Brain microvascular endothelial cell (primary cell): Measurements from ENCODE around the gene UTS2B.

ENCODE experiments used
- DNase-seq: peaks from one replicate; pipeline ENCODE4 v3.0.0-alpha.2; 2020
- H3K27ac ChIP-seq: fragments of 250-450 bp; sonication (Bioruptor Pico); 2 replicates; pipeline ENCODE4 v1.5.1; 2020; ENCODE audit warnings: mild to moderate bottlenecking, moderate library complexity
- H3K27me3 ChIP-seq: fragments of 250-450 bp; sonication (Bioruptor Pico); replicated peaks from 2 replicates; pipeline ENCODE4 v1.5.1; 2020; ENCODE audit warnings: mild to moderate bottlenecking
- H3K36me3 ChIP-seq: fragments of 250-450 bp; sonication (Bioruptor Pico); replicated peaks from 2 replicates; pipeline ENCODE4 v1.5.1; 2020; ENCODE audit warnings: mild to moderate bottlenecking
- H3K4me3 ChIP-seq: 2 replicates; pipeline ENCODE4 v1.5.1; 2011; ENCODE audit warnings: low read depth, mild to moderate bottlenecking, control low read depth, low read length, moderate library complexity
- in situ Hi-C: cut with HindIII; loops from 2 replicates; pipeline ENCODE4 v1.10.0; 2017; ENCODE audit warnings: low sequenced_read_pairs, low pct_ligation_motif_present
- TF ChIP-seq, protein P1 (sequence below): IDR thresholded peaks from 2 replicates; pipeline ENCODE4 v1.5.1; 2011; ENCODE audit warnings: low read depth, mild to moderate bottlenecking, moderate library complexity, low read length, control low read depth, inconsistent platforms; ENCODE audit errors: missing control alignments

The UTS2B gene

GRCh38 chr3:191320316-191320715 lies 10.0 kb downstream of the UTS2B start:
- H3K4me3 ChIP-seq, result no peak overlapping the region
- H3K36me3 ChIP-seq, result no peaks in the 10 kb centered on the region
- in situ Hi-C loops, result no loop called here
- DNase-seq, result no peak
- H3K27ac ChIP-seq, result no peak overlapping the region
- H3K27me3 ChIP-seq, result no peaks in the 10 kb centered on the region
- TF ChIP-seq, protein P1, sequence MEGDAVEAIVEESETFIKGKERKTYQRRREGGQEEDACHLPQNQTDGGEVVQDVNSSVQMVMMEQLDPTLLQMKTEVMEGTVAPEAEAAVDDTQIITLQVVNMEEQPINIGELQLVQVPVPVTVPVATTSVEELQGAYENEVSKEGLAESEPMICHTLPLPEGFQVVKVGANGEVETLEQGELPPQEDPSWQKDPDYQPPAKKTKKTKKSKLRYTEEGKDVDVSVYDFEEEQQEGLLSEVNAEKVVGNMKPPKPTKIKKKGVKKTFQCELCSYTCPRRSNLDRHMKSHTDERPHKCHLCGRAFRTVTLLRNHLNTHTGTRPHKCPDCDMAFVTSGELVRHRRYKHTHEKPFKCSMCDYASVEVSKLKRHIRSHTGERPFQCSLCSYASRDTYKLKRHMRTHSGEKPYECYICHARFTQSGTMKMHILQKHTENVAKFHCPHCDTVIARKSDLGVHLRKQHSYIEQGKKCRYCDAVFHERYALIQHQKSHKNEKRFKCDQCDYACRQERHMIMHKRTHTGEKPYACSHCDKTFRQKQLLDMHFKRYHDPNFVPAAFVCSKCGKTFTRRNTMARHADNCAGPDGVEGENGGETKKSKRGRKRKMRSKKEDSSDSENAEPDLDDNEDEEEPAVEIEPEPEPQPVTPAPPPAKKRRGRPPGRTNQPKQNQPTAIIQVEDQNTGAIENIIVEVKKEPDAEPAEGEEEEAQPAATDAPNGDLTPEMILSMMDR, result no peak

- TF ChIP-seq, protein P1, result no peak
- Histone ChIP-seq H3K36me3 (no peaks in the 10 kb centered on the region), H3K27me3 (no peaks in the 10 kb centered on the region), H3K4me3 (no peak overlapping the region), H3K27ac (no peak overlapping the region)
- no peak for DNase-seq
- in situ Hi-C loops, result no loop called here
Observed at GRCh38 chr3:191316876-191317603, 13.3 kb downstream of the UTS2B start.

DNA sequence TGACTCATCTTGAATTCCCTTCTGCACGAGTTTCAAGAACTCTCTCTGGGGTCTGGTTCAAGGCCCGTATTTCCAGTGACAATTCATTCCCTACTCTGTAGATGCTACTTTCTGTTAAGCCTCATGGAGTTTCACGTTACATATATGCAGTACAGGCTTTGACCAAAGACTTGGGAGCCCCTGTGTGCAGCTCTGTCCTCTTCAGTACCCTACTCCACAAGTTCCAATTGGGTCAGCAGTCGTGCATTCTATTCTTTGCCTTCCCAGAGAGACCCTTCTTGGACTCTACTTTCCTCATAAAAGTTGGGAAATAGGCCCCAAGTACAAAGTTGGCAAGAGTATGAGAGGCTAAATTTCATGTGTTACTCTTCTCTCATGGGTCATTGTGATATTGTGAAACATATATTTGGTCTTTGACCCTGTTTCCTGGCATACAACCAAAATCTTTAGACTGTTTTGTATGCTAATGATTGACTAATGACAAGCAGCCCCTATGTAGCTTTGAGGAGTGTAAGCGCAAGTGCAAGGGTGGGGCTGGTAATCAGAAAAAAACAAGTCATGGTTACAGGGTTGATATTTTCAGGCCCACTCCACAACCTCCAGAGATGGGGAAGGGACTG lies 16.1 kb downstream of the UTS2B start:
- no peak overlapping the region for H3K4me3 ChIP-seq
- H3K36me3 ChIP-seq, result no peaks in the 10 kb centered on the region
- DNase-seq, result no peak
- H3K27ac ChIP-seq, result no peak overlapping the region
- no peaks in the 10 kb centered on the region for H3K27me3 ChIP-seq
- in situ Hi-C loops, result no loop called here
- TF ChIP-seq, protein P1, result no peak

GRCh38 chr3:191313296-191313695 lies 17.0 kb downstream of the UTS2B start:
- Histone ChIP-seq H3K4me3 (no peak overlapping the region), H3K36me3 (no peaks in the 10 kb centered on the region), H3K27ac (no peak overlapping the region), H3K27me3 (no peaks in the 10 kb centered on the region)
- in situ Hi-C loops, result no loop called here
- TF ChIP-seq, protein P1, result no peak
- no peak for DNase-seq

DNA sequence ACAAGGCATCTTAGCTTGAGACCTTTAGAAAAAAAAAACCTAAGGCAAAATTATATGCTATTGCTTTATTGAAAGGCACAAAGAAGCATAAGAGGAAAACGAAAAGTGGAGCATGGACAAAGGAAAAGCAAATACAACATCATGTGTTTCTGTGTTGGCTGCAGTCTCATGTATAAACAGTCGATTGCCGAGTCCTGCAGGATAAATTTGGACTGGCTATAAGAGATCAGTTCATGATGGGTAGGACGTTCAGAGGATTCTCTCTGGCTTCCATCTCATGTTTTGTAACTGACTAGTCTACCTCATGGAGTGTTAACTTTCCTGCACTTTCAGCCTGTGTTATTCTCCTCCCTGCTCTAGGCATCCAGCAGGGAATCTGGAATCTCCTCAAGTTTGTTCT lies 23.0 kb downstream of the UTS2B start:
- Histone ChIP-seq H3K27me3 (no peaks in the 10 kb centered on the region), H3K27ac (no peak overlapping the region), H3K36me3 (no peaks in the 10 kb centered on the region), H3K4me3 (no peak overlapping the region)
- in situ Hi-C loops, result no loop called here
- TF ChIP-seq, protein P1, result no peak
- DNase-seq, result no peak
